Stimulated activated CD4-positive, alpha-beta T cell treated with anti-CD3 and anti-CD28 coated beads, TNF-alpha, amount 100 ng/mL, for 1 hour (primary cell): ENCODE results near the gene SPACA5.
"Not testable (repeated sequence)": the region's sequence is repeated elsewhere in the genome, so short reads cannot be mapped to it uniquely, and the experiment has no call there.

Experiments used
- DNase-seq, 3 donors: peaks; one replicate each; pipeline ENCODE4 v3.0.0-alpha.2; 2020; ENCODE audit warnings: low read depth in 3 of 3, low spot score in 1 of 3

The SPACA5 gene

GRCh38 chrX:48021026-48021900 is 14.5 kb downstream of the SPACA5 start:
- peak; percentile 24 to 58 (median 55) for DNase-seq

- DNase-seq = no peak
Measured at GRCh38 chrX:48022100-48022499, 15.3 kb downstream of the SPACA5 start.

- no peak for DNase-seq
Measured at GRCh38 chrX:48022738-48023137, 15.9 kb downstream of the SPACA5 start.

GRCh38 chrX:48025561-48025960 is 18.8 kb downstream of the SPACA5 start:
- DNase-seq = no peak

GRCh38 chrX:48027545-48027944 is 20.8 kb downstream of the SPACA5 start:
- not testable (repeated sequence) for DNase-seq

- no peak for DNase-seq
Measured at GRCh38 chrX:48028091-48028490, 21.3 kb downstream of the SPACA5 start.

- no peak for DNase-seq
Measured at GRCh38 chrX:48030237-48030636, 23.4 kb downstream of the SPACA5 start.

GRCh38 chrX:48030641-48031173 is 23.9 kb downstream of the SPACA5 start:
- not testable (repeated sequence) for DNase-seq

GRCh38 chrX:48035891-48036290 is 29.1 kb downstream of the SPACA5 start:
- no peak for DNase-seq

GRCh38 chrX:48043056-48043455 is 36.3 kb downstream of the SPACA5 start:
- no peak for DNase-seq

- no peak for DNase-seq
Measured at GRCh38 chrX:48045410-48046311, 38.9 kb downstream of the SPACA5 start.

GRCh38 chrX:48046846-48047245 is 40.1 kb downstream of the SPACA5 start:
- DNase-seq = no peak

GRCh38 chrX:48058621-48059295 is 52.0 kb downstream of the SPACA5 start:
- DNase-seq = no peak

GRCh38 chrX:48059296-48059639 is 52.5 kb downstream of the SPACA5 start:
- DNase-seq = no peak
